KMS-11 (cell line): Measurements from ENCODE around the gene PRKACG.

Experiments used
- H2AFZ ChIP-seq: fragments of 200-600 bp; sonication (generic); 2 replicates; pipeline ENCODE4 v1.6.1; 2016; ENCODE audit warnings: antibody characterized with exemption, mixed run types, low read depth
- H3K27ac ChIP-seq: fragments of 200-600 bp; sonication (generic); 2 replicates; pipeline ENCODE4 v1.6.1; 2016; ENCODE audit warnings: mild to moderate bottlenecking, mixed run types
- H3K27me3 ChIP-seq: fragments of 200-600 bp; sonication (generic); 2 replicates; pipeline ENCODE4 v1.6.1; 2017; ENCODE audit warnings: mild to moderate bottlenecking, low read depth, mixed run types, moderate library complexity; ENCODE audit not compliant: insufficient read depth
- H3K36me3 ChIP-seq: fragments of 200-600 bp; sonication (generic); 2 replicates; pipeline ENCODE4 v1.6.1; 2017; ENCODE audit warnings: mild to moderate bottlenecking, mixed run types; ENCODE audit not compliant: insufficient read depth
- H3K4me1 ChIP-seq: fragments of 200-600 bp; sonication (generic); 2 replicates; pipeline ENCODE4 v1.6.1; 2016; ENCODE audit warnings: mild to moderate bottlenecking, low read depth, mixed run types; ENCODE audit not compliant: poor library complexity, severe bottlenecking
- H3K4me2 ChIP-seq: fragments of 200-600 bp; sonication (generic); 2 replicates; pipeline ENCODE4 v1.7.0; 2016; ENCODE audit warnings: mild to moderate bottlenecking, mixed run types
- H3K4me3 ChIP-seq: fragments of 200-600 bp; sonication (generic); IDR thresholded peaks from 2 replicates; pipeline ENCODE4 v1.6.1; 2017; ENCODE audit warnings: low read depth, low read length, mixed read lengths; ENCODE audit not compliant: insufficient read depth
- H3K79me2 ChIP-seq: fragments of 200-600 bp; sonication (generic); 2 replicates; pipeline ENCODE4 v1.6.1; 2016; ENCODE audit warnings: low read depth, mixed run types; ENCODE audit not compliant: insufficient read depth
- H3K9ac ChIP-seq: fragments of 200-600 bp; sonication (generic); 2 replicates; pipeline ENCODE4 v1.6.1; 2016; ENCODE audit warnings: mild to moderate bottlenecking, mixed run types
- H4K20me1 ChIP-seq: fragments of 200-600 bp; sonication (generic); 2 replicates; pipeline ENCODE4 v1.6.1; 2016; ENCODE audit warnings: mild to moderate bottlenecking, mixed run types; ENCODE audit not compliant: insufficient read depth
- TF ChIP-seq, protein P1 (sequence below): fragments of 200-600 bp; sonication (generic); conservative IDR thresholded peaks from 2 replicates; pipeline ENCODE4 v1.6.1; 2017; ENCODE audit warnings: low read depth, mild to moderate bottlenecking, antibody characterized with exemption, low read length, moderate library complexity, mixed read lengths

Gene PRKACG

DNA sequence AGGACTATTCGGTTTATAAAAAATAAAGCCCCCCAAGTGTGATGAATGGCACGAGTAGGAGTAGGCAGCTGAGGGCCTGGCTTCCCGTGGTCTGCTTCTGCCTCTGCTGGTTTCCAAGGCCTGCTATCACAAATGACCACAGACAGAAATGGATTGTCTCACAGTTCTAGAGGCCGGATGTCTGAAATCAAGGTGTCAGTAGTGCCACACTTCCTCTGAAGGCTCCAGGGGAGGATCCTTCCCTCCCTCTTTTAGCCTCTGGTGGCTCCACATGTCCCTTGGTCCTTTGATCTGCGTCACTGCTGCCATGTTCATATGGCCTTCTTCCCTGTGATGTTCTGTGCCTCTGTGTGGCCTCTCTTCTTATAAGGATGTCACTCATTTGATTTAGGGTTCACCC lies 15.1 kb downstream of the PRKACG start:
- Histone ChIP-seq H3K4me2 (no peak overlapping the region), H3K9ac (no peak overlapping the region), H2AFZ (no peak overlapping the region), H3K36me3 (no peaks in the 10 kb centered on the region), H3K4me3 (no peak overlapping the region), H3K79me2 (no peaks in the 10 kb centered on the region), H3K4me1 (peaks cover 4% of the 10 kb centered on the region), H3K27ac (no peak overlapping the region), H4K20me1 (no peaks in the 10 kb centered on the region), H3K27me3 (no peaks in the 10 kb centered on the region)
- TF ChIP-seq, protein P1, sequence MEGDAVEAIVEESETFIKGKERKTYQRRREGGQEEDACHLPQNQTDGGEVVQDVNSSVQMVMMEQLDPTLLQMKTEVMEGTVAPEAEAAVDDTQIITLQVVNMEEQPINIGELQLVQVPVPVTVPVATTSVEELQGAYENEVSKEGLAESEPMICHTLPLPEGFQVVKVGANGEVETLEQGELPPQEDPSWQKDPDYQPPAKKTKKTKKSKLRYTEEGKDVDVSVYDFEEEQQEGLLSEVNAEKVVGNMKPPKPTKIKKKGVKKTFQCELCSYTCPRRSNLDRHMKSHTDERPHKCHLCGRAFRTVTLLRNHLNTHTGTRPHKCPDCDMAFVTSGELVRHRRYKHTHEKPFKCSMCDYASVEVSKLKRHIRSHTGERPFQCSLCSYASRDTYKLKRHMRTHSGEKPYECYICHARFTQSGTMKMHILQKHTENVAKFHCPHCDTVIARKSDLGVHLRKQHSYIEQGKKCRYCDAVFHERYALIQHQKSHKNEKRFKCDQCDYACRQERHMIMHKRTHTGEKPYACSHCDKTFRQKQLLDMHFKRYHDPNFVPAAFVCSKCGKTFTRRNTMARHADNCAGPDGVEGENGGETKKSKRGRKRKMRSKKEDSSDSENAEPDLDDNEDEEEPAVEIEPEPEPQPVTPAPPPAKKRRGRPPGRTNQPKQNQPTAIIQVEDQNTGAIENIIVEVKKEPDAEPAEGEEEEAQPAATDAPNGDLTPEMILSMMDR = no peak

- TF ChIP-seq, protein P1 = no peak
Observed at GRCh38 chr9:68998385-68998784, 15.5 kb downstream of the PRKACG start.

GRCh38 chr9:68997666-68998065 lies 16.2 kb downstream of the PRKACG start:
- Histone ChIP-seq H2AFZ (no peak overlapping the region), H4K20me1 (no peaks in the 10 kb centered on the region), H3K27ac (no peak overlapping the region), H3K4me3 (no peak overlapping the region), H3K4me1 (peaks cover 4% of the 10 kb centered on the region), H3K4me2 (no peak overlapping the region), H3K79me2 (no peaks in the 10 kb centered on the region), H3K27me3 (no peaks in the 10 kb centered on the region), H3K36me3 (no peaks in the 10 kb centered on the region), H3K9ac (no peak overlapping the region)
- TF ChIP-seq, protein P1 = no peak

More at GRCh38 chr9:68998385-68998784, 15.5 kb downstream of the PRKACG start:
- peaks cover 4% of the 10 kb centered on the region for H3K4me1 ChIP-seq
- no peaks in the 10 kb centered on the region for H3K36me3 ChIP-seq
- no peak overlapping the region for H3K27ac ChIP-seq
- H3K9ac ChIP-seq = no peak overlapping the region
- H3K79me2 ChIP-seq = no peaks in the 10 kb centered on the region
- H3K4me3 ChIP-seq = no peak overlapping the region
- no peak overlapping the region for H2AFZ ChIP-seq
- no peaks in the 10 kb centered on the region for H4K20me1 ChIP-seq
- no peaks in the 10 kb centered on the region for H3K27me3 ChIP-seq
- no peak overlapping the region for H3K4me2 ChIP-seq

DNA sequence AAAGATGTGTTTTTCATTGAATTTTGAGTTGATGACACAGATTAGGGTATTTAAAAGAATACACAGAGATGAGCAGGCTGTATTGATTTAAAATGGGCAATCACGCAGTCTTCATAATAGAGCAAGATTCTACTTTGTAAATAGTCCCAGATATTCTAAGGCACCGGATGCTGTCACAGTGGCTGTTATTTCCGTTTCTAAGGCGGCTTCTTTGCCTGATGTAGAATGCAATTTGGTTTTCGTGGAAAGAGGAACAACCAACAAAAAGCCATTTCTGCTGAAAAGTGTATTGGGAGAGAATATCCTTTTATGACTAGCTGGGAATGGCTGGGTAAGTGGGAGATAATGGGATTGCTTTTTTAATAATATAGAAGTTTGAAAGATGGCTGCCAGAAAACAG lies 17.5 kb downstream of the PRKACG start:
- TF ChIP-seq, protein P1 = no peak
- Histone ChIP-seq H4K20me1 (no peaks in the 10 kb centered on the region), H2AFZ (no peak overlapping the region), H3K79me2 (no peaks in the 10 kb centered on the region), H3K9ac (no peak overlapping the region), H3K4me3 (no peak overlapping the region), H3K27me3 (no peaks in the 10 kb centered on the region), H3K4me1 (peaks cover 4% of the 10 kb centered on the region), H3K27ac (no peak overlapping the region), H3K36me3 (no peaks in the 10 kb centered on the region), H3K4me2 (no peak overlapping the region)
